HepG2 (cell line): ENCODE results near the gene FKBP1B. TPM values are rescaled to one million over a fixed set of nuclear protein-coding genes. Genes with fewer than 3 reads are reported as not detected.
A peak's percentile ranks its signal among the peaks of the same experiment; 100 is the strongest.

Experiments
- CCAR2 ChIP-seq: fragments of 200-400 bp; formaldehyde crosslinking; optimal IDR thresholded peaks from 2 replicates; pipeline ENCODE3; 2018; ENCODE audit warnings: low read depth, mild to moderate bottlenecking, low read length, moderate library complexity
- ELF3 ChIP-seq: IDR thresholded peaks from 2 replicates; pipeline ENCODE4 v1.6.1; 2016; ENCODE audit warnings: missing genetic modification reagents, missing compliant biosample characterization
- FIP1L1 ChIP-seq: fragments of 200-400 bp; formaldehyde crosslinking; IDR thresholded peaks from 2 replicates; pipeline ENCODE4 v1.6.1; 2018; ENCODE audit warnings: low read depth, mild to moderate bottlenecking, low read length, moderate library complexity, borderline replicate concordance; ENCODE audit not compliant: insufficient read depth
- KDM5B ChIP-seq: sonication (generic); formaldehyde crosslinking; IDR thresholded peaks from 2 replicates; pipeline ENCODE4 v1.4.0; 2020; ENCODE audit warnings: missing genetic modification reagents, mild to moderate bottlenecking, borderline replicate concordance
- MNT ChIP-seq: fragments of 450-650 bp; IDR thresholded peaks from 2 replicates; pipeline ENCODE4 v1.6.1; 2016
- NFE2 ChIP-seq: sonication (generic); formaldehyde crosslinking; IDR thresholded peaks from 2 replicates; pipeline ENCODE4 v1.4.0; 2020; ENCODE audit warnings: missing genetic modification reagents
- POLR2AphosphoS2 ChIP-seq: IDR thresholded peaks from 2 replicates; pipeline ENCODE4 v1.6.1; 2011; ENCODE audit warnings: low read depth, low read length, improper control_type of control experiment
- TP53 ChIP-seq: sonication (generic); formaldehyde crosslinking; conservative IDR thresholded peaks from 2 replicates; pipeline ENCODE4 v1.4.0; 2020; ENCODE audit warnings: missing genetic modification reagents
- polyA plus RNA-seq, 8 experiments: library from polyadenylated mRNA; depleted of rRNA in 3 of 8; stranded (reverse) in 7 of 8; unstranded in 1 of 8; fragments of >200 nt; fragmentation: Illumina TruSeq in 4 of 8; extraction: Trizol in 4 of 8; gene quantifications; 2 replicates each; pipeline versions ENCODE4 v1.2.1 to v1.2.3, GENCODE V29; 2011 to 2016; ENCODE audit warnings: low read depth in 4 of 8, missing spikeins in 1 of 8, mixed read lengths in 1 of 8; ENCODE audit not compliant: insufficient read depth in 1 of 8
- total RNA-seq, 5 experiments: library from RNA; depleted of rRNA; stranded (reverse); fragments of >200 nt; fragmentation: Illumina TruSeq; extraction: Trizol; gene quantifications; 2 replicates each; pipeline ENCODE4 v1.2.3, GENCODE V29; 2016; ENCODE audit warnings: low read depth in 1 of 5
- TF ChIP-seq, protein P1 (sequence below): sonication (generic); formaldehyde crosslinking; IDR thresholded peaks from 2 replicates; pipeline ENCODE4 v1.5.1; 2020; ENCODE audit warnings: missing genetic modification reagents, mild to moderate bottlenecking, borderline replicate concordance
- TF ChIP-seq, protein P2 (sequence below): sonication (generic); formaldehyde crosslinking; IDR thresholded peaks from 2 replicates; pipeline ENCODE4 v1.8.1; 2022; ENCODE audit warnings: mild to moderate bottlenecking, missing genetic modification reagents

Gene FKBP1B
- total and polyA plus RNA-seq, 2 of the 13 experiments (the other 11 are each of a cell fraction or from before 2014, with no cell fraction given) = 35.2 to 96.3 TPM

DNA sequence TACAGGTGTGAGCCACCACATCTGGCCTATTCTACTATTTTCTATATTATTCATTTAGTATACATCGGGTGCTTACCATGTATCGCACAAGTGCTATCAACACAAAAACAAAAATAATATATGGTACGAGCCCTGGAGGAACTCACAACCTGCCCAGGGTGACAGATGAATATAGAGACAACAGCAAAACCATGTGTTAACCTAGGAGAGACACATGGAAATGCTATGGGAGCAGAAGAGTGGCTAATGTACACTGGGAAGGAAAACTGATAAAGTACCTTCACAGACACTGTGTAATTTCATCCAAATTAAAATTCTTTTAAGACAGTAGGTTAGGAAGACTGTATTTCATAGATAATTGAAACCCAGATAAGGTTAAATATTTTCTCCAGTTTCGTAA lies 22.7 kb downstream of the FKBP1B start (continued):
- TF ChIP-seq POLR2AphosphoS2 (0 out of 2 replicates have a peak, but pooled peaks have one; percentile 20), KDM5B (CRISPR knock-in tag) (no peak), CCAR2 (no peak), NFE2 (CRISPR knock-in tag) (no peak), ELF3 (no peak), FIP1L1 (no peak), MNT (peak; percentile 92), TP53 (CRISPR knock-in tag) (no peak)
- TF ChIP-seq, protein P1, sequence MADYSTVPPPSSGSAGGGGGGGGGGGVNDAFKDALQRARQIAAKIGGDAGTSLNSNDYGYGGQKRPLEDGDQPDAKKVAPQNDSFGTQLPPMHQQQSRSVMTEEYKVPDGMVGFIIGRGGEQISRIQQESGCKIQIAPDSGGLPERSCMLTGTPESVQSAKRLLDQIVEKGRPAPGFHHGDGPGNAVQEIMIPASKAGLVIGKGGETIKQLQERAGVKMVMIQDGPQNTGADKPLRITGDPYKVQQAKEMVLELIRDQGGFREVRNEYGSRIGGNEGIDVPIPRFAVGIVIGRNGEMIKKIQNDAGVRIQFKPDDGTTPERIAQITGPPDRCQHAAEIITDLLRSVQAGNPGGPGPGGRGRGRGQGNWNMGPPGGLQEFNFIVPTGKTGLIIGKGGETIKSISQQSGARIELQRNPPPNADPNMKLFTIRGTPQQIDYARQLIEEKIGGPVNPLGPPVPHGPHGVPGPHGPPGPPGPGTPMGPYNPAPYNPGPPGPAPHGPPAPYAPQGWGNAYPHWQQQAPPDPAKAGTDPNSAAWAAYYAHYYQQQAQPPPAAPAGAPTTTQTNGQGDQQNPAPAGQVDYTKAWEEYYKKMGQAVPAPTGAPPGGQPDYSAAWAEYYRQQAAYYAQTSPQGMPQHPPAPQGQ (CRISPR knock-in tag) = no peak
- TF ChIP-seq, protein P2, sequence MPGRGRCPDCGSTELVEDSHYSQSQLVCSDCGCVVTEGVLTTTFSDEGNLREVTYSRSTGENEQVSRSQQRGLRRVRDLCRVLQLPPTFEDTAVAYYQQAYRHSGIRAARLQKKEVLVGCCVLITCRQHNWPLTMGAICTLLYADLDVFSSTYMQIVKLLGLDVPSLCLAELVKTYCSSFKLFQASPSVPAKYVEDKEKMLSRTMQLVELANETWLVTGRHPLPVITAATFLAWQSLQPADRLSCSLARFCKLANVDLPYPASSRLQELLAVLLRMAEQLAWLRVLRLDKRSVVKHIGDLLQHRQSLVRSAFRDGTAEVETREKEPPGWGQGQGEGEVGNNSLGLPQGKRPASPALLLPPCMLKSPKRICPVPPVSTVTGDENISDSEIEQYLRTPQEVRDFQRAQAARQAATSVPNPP (CRISPR knock-in tag) = no peak
